C4-2B (cell line): ENCODE results near the gene OR10G8.

Experiments
- ZFX ChIP-seq: fragments of 450-650 bp; IDR thresholded peaks from 2 replicates; pipeline ENCODE4 v1.6.1; 2017
- TF ChIP-seq, protein P1 (sequence below): fragments of 450-650 bp; conservative IDR thresholded peaks from 2 replicates; pipeline ENCODE4 v1.5.1; 2017; ENCODE audit warnings: mild to moderate bottlenecking

- TF ChIP-seq, protein P1, sequence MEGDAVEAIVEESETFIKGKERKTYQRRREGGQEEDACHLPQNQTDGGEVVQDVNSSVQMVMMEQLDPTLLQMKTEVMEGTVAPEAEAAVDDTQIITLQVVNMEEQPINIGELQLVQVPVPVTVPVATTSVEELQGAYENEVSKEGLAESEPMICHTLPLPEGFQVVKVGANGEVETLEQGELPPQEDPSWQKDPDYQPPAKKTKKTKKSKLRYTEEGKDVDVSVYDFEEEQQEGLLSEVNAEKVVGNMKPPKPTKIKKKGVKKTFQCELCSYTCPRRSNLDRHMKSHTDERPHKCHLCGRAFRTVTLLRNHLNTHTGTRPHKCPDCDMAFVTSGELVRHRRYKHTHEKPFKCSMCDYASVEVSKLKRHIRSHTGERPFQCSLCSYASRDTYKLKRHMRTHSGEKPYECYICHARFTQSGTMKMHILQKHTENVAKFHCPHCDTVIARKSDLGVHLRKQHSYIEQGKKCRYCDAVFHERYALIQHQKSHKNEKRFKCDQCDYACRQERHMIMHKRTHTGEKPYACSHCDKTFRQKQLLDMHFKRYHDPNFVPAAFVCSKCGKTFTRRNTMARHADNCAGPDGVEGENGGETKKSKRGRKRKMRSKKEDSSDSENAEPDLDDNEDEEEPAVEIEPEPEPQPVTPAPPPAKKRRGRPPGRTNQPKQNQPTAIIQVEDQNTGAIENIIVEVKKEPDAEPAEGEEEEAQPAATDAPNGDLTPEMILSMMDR: no peak
- TF ChIP-seq ZFX: no peak
Measured at GRCh38 chr11:124039557-124039956, 13.0 kb downstream of the OR10G8 start.
